H1 (cell line): ENCODE data around the gene SLC27A4. TPM values are rescaled to one million over a fixed set of nuclear protein-coding genes. Genes with fewer than 3 reads are reported as not detected.

ENCODE experiments used
- CTCF ChIA-PET: fragments of 300-600 bp; sonication (Branson Sonifier 250); formaldehyde crosslinking; loops from one replicate; lab custom pipeline; 2021; ENCODE audit not compliant: partially characterized antibody; lab: Charles Lee
- POLR2A ChIA-PET: fragments of 300-600 bp; sonication (Branson Sonifier 250); formaldehyde crosslinking; loops from one replicate; lab custom pipeline; 2021; ENCODE audit warnings: inconsistent platforms; ENCODE audit not compliant: partially characterized antibody; lab: Charles Lee
- DNase-seq, 2 experiments: peaks; one replicate each; pipeline versions ENCODE4 v3.0.0 to v3.0.0-alpha.2; 2010 to 2022; ENCODE audit warnings: low spot score in 2 of 2, low read depth in 1 of 2, mixed read lengths in 1 of 2
- FAIRE-seq: peaks from 2 replicates; lab custom pipeline; 2011; peaks lifted over from hg19 to GRCh38; lab: Jason Lieb, UNC
- H2AFZ ChIP-seq: 2 replicates; pipeline ENCODE4 v1.8.1; 2012; ENCODE audit warnings: low read length, inconsistent platforms
- H2AK5ac ChIP-seq: 2 replicates; pipeline ENCODE4 v1.6.1; 2013; ENCODE audit warnings: low read depth, low read length
- H2BK120ac ChIP-seq: replicated peaks from 2 replicates; pipeline ENCODE3; 2013; ENCODE audit warnings: low read depth, low read length, inconsistent platforms
- H2BK12ac ChIP-seq: 2 replicates; pipeline ENCODE4 v1.6.1; 2013; ENCODE audit warnings: low read depth, low read length
- H2BK15ac ChIP-seq: 2 replicates; pipeline ENCODE4 v1.6.1; 2013; ENCODE audit warnings: low read length
- H2BK20ac ChIP-seq: 2 replicates; pipeline ENCODE4 v1.6.1; 2013; ENCODE audit warnings: low read length
- H2BK5ac ChIP-seq: 2 replicates; pipeline ENCODE4 v1.6.1; 2013; ENCODE audit warnings: low read depth, low read length
- H3K14ac ChIP-seq: 2 replicates; pipeline ENCODE4 v1.6.1; 2013; ENCODE audit warnings: inconsistent platforms; ENCODE audit not compliant: insufficient read length
- H3K18ac ChIP-seq: 2 replicates; pipeline ENCODE4 v1.6.1; 2013; ENCODE audit warnings: low read length; ENCODE audit errors: extremely low read depth
- H3K23ac ChIP-seq: 2 replicates; pipeline ENCODE4 v1.6.1; 2013; ENCODE audit warnings: inconsistent platforms; ENCODE audit not compliant: insufficient read length
- H3K23me2 ChIP-seq: 2 replicates; pipeline ENCODE4 v1.6.1; 2013; ENCODE audit warnings: low read depth, low read length
- H3K27ac ChIP-seq: 2 replicates; pipeline ENCODE4 v1.6.1; 2011; ENCODE audit warnings: low read depth, low read length, inconsistent platforms
- H3K27me3 ChIP-seq, 4 experiments: replicated peaks in 1 of 4; 1 replicate in 1 of 4; 2 replicates in 3 of 4; pipeline versions ENCODE4 v1.6.1 to v1.8.1; 2011 to 2013; ENCODE audit warnings: low read length in 3 of 4, mild to moderate bottlenecking in 3 of 4, inconsistent platforms in 2 of 4, mixed read lengths in 2 of 4, moderate library complexity in 1 of 4; ENCODE audit not compliant: control insufficient read depth in 3 of 4, insufficient read depth in 3 of 4; ENCODE audit errors: extremely low read depth in 1 of 4
- H3K36me3 ChIP-seq, 4 experiments: 2 replicates each; pipeline versions ENCODE4 v1.6.1 to v1.8.1; 2011 to 2013; ENCODE audit warnings: mild to moderate bottlenecking in 4 of 4, low read length in 3 of 4, moderate library complexity in 2 of 4, control low read depth in 1 of 4, inconsistent platforms in 1 of 4; ENCODE audit not compliant: insufficient read depth in 4 of 4, control insufficient read depth in 2 of 4
- H3K4ac ChIP-seq: replicated peaks from 2 replicates; pipeline ENCODE3; 2013; ENCODE audit warnings: low read length, low read depth, mixed read lengths, inconsistent platforms; ENCODE audit not compliant: insufficient read length
- H3K4me1 ChIP-seq, 4 experiments: replicated peaks in 1 of 4; 1 replicate in 1 of 4; 2 replicates in 3 of 4; pipeline versions ENCODE4 v1.6.1 to v1.8.1; 2011 to 2013; ENCODE audit warnings: low read length in 3 of 4, inconsistent platforms in 2 of 4, mixed read lengths in 1 of 4; ENCODE audit not compliant: insufficient read depth in 4 of 4, control insufficient read depth in 3 of 4
- H3K4me2 ChIP-seq, 2 experiments: 2 replicates each; pipeline versions ENCODE4 v1.6.1 to v1.8.1; 2011 to 2013; ENCODE audit warnings: low read depth in 2 of 2, low read length in 2 of 2, control low read depth in 1 of 2, inconsistent platforms in 1 of 2, mild to moderate bottlenecking in 1 of 2; ENCODE audit not compliant: insufficient read depth in 1 of 2
- H3K4me3 ChIP-seq, 4 experiments: fragments of 200-600, 300-600 bp in 1 of 4; sonication (generic), shearing (Covaris generic), sonication (Bioruptor Twin) in 1 of 4; 2 replicates each; pipeline versions ENCODE4 v1.5.1 to v1.8.1; 2011 to 2016; ENCODE audit warnings: low read length in 4 of 4, low read depth in 3 of 4, control low read depth in 2 of 4, inconsistent platforms in 2 of 4, mild to moderate bottlenecking in 2 of 4, mixed read lengths in 1 of 4, moderate library complexity in 1 of 4; ENCODE audit not compliant: insufficient read depth in 2 of 4; ENCODE audit errors: extremely low read depth in 1 of 4
- H3K56ac ChIP-seq: replicated peaks from 2 replicates; pipeline ENCODE3; 2013; ENCODE audit warnings: low read depth, mild to moderate bottlenecking, mixed read lengths, low read length, inconsistent platforms; ENCODE audit not compliant: insufficient read length
- H3K79me1 ChIP-seq: 2 replicates; pipeline ENCODE4 v1.6.1; 2013; ENCODE audit warnings: low read depth, low read length, control low read depth
- H3K79me2 ChIP-seq, 2 experiments: 2 replicates each; pipeline versions ENCODE4 v1.6.1 to v1.8.1; 2012 to 2013; ENCODE audit warnings: low read length in 2 of 2, mild to moderate bottlenecking in 2 of 2, inconsistent platforms in 1 of 2; ENCODE audit not compliant: insufficient read depth in 2 of 2, control insufficient read depth in 1 of 2
- H3K9ac ChIP-seq, 4 experiments: replicated peaks in 1 of 4; 1 replicate in 1 of 4; 2 replicates in 3 of 4; pipeline versions ENCODE4 v1.6.1 to v1.8.1; 2011 to 2013; ENCODE audit warnings: low read depth in 3 of 4, low read length in 3 of 4, control low read depth in 2 of 4, mild to moderate bottlenecking in 2 of 4, moderate library complexity in 2 of 4, inconsistent platforms in 1 of 4; ENCODE audit errors: extremely low read depth in 1 of 4
- H3K9me3 ChIP-seq, 2 experiments: 2 replicates each; pipeline versions ENCODE4 v1.6.1 to v1.8.1; 2012 to 2013; ENCODE audit warnings: mild to moderate bottlenecking in 2 of 2, moderate library complexity in 2 of 2, control low read depth in 1 of 2, inconsistent platforms in 1 of 2, low read depth in 1 of 2, low read length in 1 of 2, mixed read lengths in 1 of 2; ENCODE audit not compliant: insufficient read depth in 2 of 2
- H4K20me1 ChIP-seq, 2 experiments: replicated peaks in 1 of 2; 2 replicates each; pipeline versions ENCODE3 to v1.8.1; 2011 to 2013; ENCODE audit warnings: inconsistent platforms in 2 of 2, low read length in 2 of 2, mild to moderate bottlenecking in 1 of 2; ENCODE audit not compliant: insufficient read depth in 2 of 2, control insufficient read depth in 1 of 2
- H4K5ac ChIP-seq: 2 replicates; pipeline ENCODE4 v1.6.1; 2013; ENCODE audit warnings: low read length, low read depth, mixed read lengths, inconsistent platforms; ENCODE audit not compliant: insufficient read length
- H4K8ac ChIP-seq: 2 replicates; pipeline ENCODE4 v1.8.0; 2013; ENCODE audit warnings: mild to moderate bottlenecking, moderate library complexity, low read length, inconsistent platforms; ENCODE audit not compliant: insufficient read depth; ENCODE audit errors: extremely low read depth
- H4K91ac ChIP-seq: replicated peaks from 2 replicates; pipeline ENCODE3; 2013; ENCODE audit warnings: low read length, mixed read lengths, inconsistent platforms; ENCODE audit not compliant: insufficient read length
- ATF2 ChIP-seq: IDR thresholded peaks from 2 replicates; pipeline ENCODE4 v1.6.1; 2012; ENCODE audit warnings: low read length, inconsistent platforms
- CBX5 ChIP-seq: fragments of 300-800, 300-1000 bp; sonication (generic); IDR thresholded peaks from 2 replicates; pipeline ENCODE4 v1.7.1; 2016; ENCODE audit warnings: antibody characterized with exemption, low read length, low read depth
- FOSL1 ChIP-seq: IDR thresholded peaks from 2 replicates; pipeline ENCODE4 v1.6.1; 2011; ENCODE audit warnings: mild to moderate bottlenecking, low read depth, low read length, moderate library complexity; ENCODE audit not compliant: insufficient read depth
- JUND ChIP-seq: IDR thresholded peaks from 2 replicates; pipeline ENCODE4 v1.6.1; 2011; ENCODE audit warnings: mild to moderate bottlenecking, improper control_type of control experiment, low read length
- KDM5A ChIP-seq: fragments of 200-600 bp; IDR thresholded peaks from 2 replicates; pipeline ENCODE4 v1.7.1; 2012; ENCODE audit warnings: mild to moderate bottlenecking, low read length, inconsistent platforms, mixed read lengths
- NANOG ChIP-seq: IDR thresholded peaks from 2 replicates; pipeline ENCODE4 v1.6.1; 2011; ENCODE audit warnings: low read length, low read depth, mild to moderate bottlenecking, inconsistent platforms; ENCODE audit not compliant: insufficient read depth, poor library complexity, severe bottlenecking
- RBBP5 ChIP-seq: IDR thresholded peaks from 2 replicates; pipeline ENCODE4 v1.7.1; 2012; ENCODE audit warnings: low read depth, mild to moderate bottlenecking, inconsistent platforms, low read length, moderate library complexity, borderline replicate concordance
- SUZ12 ChIP-seq: fragments of 200-600 bp; sonication (generic); IDR thresholded peaks from 2 replicates; pipeline ENCODE4 v1.6.1; 2012; ENCODE audit warnings: mild to moderate bottlenecking, inconsistent platforms, low read length, moderate library complexity, mixed read lengths
- WGBS, 2 experiments: shearing (Covaris generic) in 1 of 2; methylation state at CpG; one replicate each; pipeline versions ENCODE4 v1.1.6 to v1.1.7; 2013 to 2015; ENCODE audit warnings: low lambda C conversion rate in 2 of 2, mixed read lengths in 2 of 2, inconsistent platforms in 1 of 2, low coverage in 1 of 2, missing lambda C conversion rate in 1 of 2; ENCODE audit not compliant: insufficient replicate concordance in 2 of 2, insufficient coverage in 1 of 2, insufficient read length in 1 of 2; ENCODE audit errors: extremely low coverage in 1 of 2, missing lambda C conversion rate in 1 of 2; 5-methylcytosine and 5-hydroxymethylcytosine counted together
- polyA plus RNA-seq, 7 experiments: library from polyadenylated mRNA; depleted of rRNA in 3 of 7; stranded (reverse) in 5 of 7; unstranded in 2 of 7; fragments of >200 nt in 5 of 7; fragments of 200-250 nt in 2 of 7; gene quantifications; 1 replicate in 5 of 7; 2 replicates in 1 of 7; 4 replicates in 1 of 7; pipeline versions ENCODE4 v1.2.1 to v1.2.3, GENCODE V29; 2011 to 2013; ENCODE audit warnings: missing spikeins in 2 of 7, mixed read lengths in 2 of 7
- total RNA-seq: library from RNA; stranded (reverse); fragmentation: NEBNext Ultra II Directional; extraction: Animal tissue kit (Norgen Biotek cat#: 25700); gene quantifications from 2 replicates; pipeline ENCODE4 v1.2.1, GENCODE V29; 2021

The SLC27A4 gene
- total and polyA plus RNA-seq, 2 of the 8 experiments (the other 6 are each of a cell fraction or from before 2014, with no cell fraction given), result 14.9 to 20.5 TPM

- Histone ChIP-seq H3K27ac (no peak overlapping the region), H3K14ac (no peak overlapping the region)
Observed at GRCh38 chr9:128371630-128372117, 31.3 kb downstream of the SLC27A4 start.

More at GRCh38 chr9:128371630-128372117, 31.3 kb downstream of the SLC27A4 start:
- no peak for DNase-seq
- peaks cover 0 to 12% of the 10 kb centered on the region in 2 experiments for H4K20me1 ChIP-seq
- no peak overlapping the region for H2AK5ac ChIP-seq
- peak overlapping the region; percentile 43 to 78 (median 70) for H3K9ac ChIP-seq
- H3K27me3 ChIP-seq, result peaks cover 6 to 17% (median 9%) of the 10 kb centered on the region in 4 experiments
- H2BK12ac ChIP-seq, result no peak overlapping the region
- H2BK5ac ChIP-seq, result 0 out of 2 replicates have a peak overlapping the region, but pooled peaks have one; percentile 10
- 0 out of 2 replicates have a peak overlapping the region, but pooled peaks have one; percentile 19 for H4K8ac ChIP-seq
- peak overlapping the region; percentile 77 to 90 for H3K4me2 ChIP-seq
- H3K9me3 ChIP-seq, result no peaks in the 10 kb centered on the region
- no peak overlapping the region for H4K91ac ChIP-seq
- peak overlapping the region; percentile 82 to 96 (median 95) for H3K4me3 ChIP-seq
- WGBS, 2 experiments, result 4% methylated on average over 10 of the region's 10 CpGs; no CpG with 5 or more reads in 1 of the 2 experiments
- H3K56ac ChIP-seq, result no peak overlapping the region
- H4K5ac ChIP-seq, result no peak overlapping the region
- FAIRE-seq, result no peak
- H3K4ac ChIP-seq, result no peak overlapping the region
- H3K18ac ChIP-seq, result peak overlapping the region; percentile 48; the same call in 1 of the 2 replicates
- ChIA-PET CTCF (interaction anchor here (0.6 to 25.1 kb wide), 7 partner anchors 9 to 77 kb away, joined by 3 to 544 read pairs (median 5); no protein-coding TSS in a partner anchor), POLR2A (interaction anchor here (0.9 to 6.2 kb wide), 7 partner anchors 12 to 157 kb away, joined by 3 to 52 read pairs (median 5); partner anchors contain the start of genes GOLGA2 and SWI5)
- no peak overlapping the region for H2BK120ac ChIP-seq
- no peaks in the 10 kb centered on the region; a peak in 2 of 8 replicates for H3K36me3 ChIP-seq
- H2BK20ac ChIP-seq, result no peak overlapping the region
- H2BK15ac ChIP-seq, result no peak overlapping the region
- peaks cover 0 to 8% (median 3%) of the 10 kb centered on the region in 4 experiments; a peak in 4 of 7 replicates for H3K4me1 ChIP-seq
- H2AFZ ChIP-seq, result peak overlapping the region; percentile 65; the same call in 1 of the 2 replicates
- TF ChIP-seq FOSL1 (no peak), ATF2 (no peak), NANOG (no peak), KDM5A (peak; percentile 73; the same call in 1 of the 2 replicates), CBX5 (no peak), JUND (no peak), SUZ12 (no peak), RBBP5 (no peak)
- peaks cover 10% of the 10 kb centered on the region; the same call in 1 of the 2 replicates for H3K79me1 ChIP-seq
- H3K23me2 ChIP-seq, result peaks cover 8% of the 10 kb centered on the region; the same call in 1 of the 2 replicates
- no peak overlapping the region for H3K23ac ChIP-seq
- H3K79me2 ChIP-seq, result peaks cover 7 to 25% of the 10 kb centered on the region in 2 experiments
